GM06990 (cell line): Measurements from ENCODE around the gene WDR49.

ENCODE experiments used
- DNase-seq: peaks from one replicate; pipeline ENCODE4 v3.0.0-alpha.2; 2011; ENCODE audit not compliant: insufficient read length; ENCODE audit errors: extremely low read depth
- H3K27me3 ChIP-seq: replicated peaks from 2 replicates; pipeline ENCODE4 v1.6.0; 2011; ENCODE audit warnings: low read length; ENCODE audit not compliant: control insufficient read depth, insufficient read depth
- H3K36me3 ChIP-seq: 2 replicates; pipeline ENCODE4 v1.5.1; 2011; ENCODE audit warnings: low read length; ENCODE audit not compliant: control insufficient read depth, insufficient read depth
- H3K4me3 ChIP-seq: replicated peaks from 2 replicates; pipeline ENCODE4 v1.5.1; 2011; ENCODE audit warnings: low read depth, mild to moderate bottlenecking, control low read depth, low read length
- CTCF ChIP-seq: IDR thresholded peaks from 2 replicates; pipeline ENCODE4 v1.5.1; 2011; ENCODE audit warnings: low read length, control low read depth, mild to moderate bottlenecking, inconsistent platforms; ENCODE audit not compliant: insufficient read depth, poor library complexity, severe bottlenecking

WDR49 gene

DNA sequence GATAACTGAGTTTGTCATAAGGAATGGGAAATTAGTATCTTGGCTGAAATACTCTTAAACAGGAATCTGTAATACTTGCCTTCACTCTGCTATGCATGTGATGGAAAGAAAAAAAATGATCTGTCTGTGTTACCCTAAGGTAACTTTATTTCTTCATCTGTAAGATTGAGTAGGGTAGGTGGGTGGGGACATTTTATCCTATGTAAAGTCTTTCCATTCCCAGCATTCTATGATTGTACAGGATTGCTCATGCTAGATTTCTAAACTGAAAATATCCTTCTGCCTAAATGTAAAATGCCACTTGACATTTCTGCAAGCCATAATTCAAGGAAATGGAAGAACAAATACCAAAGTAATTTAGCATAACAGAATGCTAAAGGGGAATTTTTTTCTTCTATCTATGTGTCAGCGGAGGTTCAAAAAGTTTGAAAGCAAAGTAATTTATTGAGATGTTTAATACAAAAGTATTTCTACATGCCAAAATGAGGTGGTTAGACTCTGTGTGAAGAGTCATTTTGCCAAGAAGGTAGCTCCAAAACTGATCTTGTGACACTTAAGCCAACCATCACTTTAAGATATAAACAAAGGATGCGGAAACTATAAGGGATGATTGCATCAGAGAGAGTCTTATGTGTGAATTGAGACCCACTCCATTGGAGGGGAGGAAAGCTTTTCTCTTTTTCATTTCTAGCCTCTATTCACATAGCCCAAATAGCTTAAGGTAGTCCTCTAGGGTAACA is 133.3 kb downstream of the WDR49 start:
- TF ChIP-seq CTCF: no peak
- Histone ChIP-seq H3K4me3 (no peak overlapping the region), H3K27me3 (no peaks in the 10 kb centered on the region), H3K36me3 (no peaks in the 10 kb centered on the region)
- DNase-seq: no peak

GRCh38 chr3:167507954-167508353 is 145.8 kb downstream of the WDR49 start:
- DNase-seq: no peak
- H3K36me3 ChIP-seq: no peaks in the 10 kb centered on the region
- TF ChIP-seq CTCF: no peak
- H3K27me3 ChIP-seq: no peaks in the 10 kb centered on the region
- H3K4me3 ChIP-seq: no peak overlapping the region

DNA sequence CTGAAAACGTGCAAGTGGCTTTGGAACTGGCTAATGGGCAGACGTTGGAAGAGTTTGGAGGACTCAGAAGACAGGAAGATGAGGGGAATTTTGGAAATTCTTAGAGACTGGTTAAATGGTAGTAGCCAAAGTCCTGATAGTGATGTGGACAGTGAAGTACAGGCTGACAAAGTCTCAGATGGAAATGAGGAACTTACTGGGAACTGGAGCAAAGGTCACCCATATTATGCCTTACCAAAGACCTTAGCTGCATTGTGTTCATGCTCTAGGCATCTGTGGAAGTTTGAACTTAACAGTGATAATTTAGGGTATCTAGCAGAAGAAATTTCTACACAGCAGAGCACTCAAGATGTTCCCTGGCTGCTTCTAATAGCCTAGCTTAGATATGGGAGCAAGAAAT is 151.3 kb downstream of the WDR49 start:
- TF ChIP-seq CTCF: no peak
- no peak for DNase-seq
- H3K36me3 ChIP-seq: no peaks in the 10 kb centered on the region
- no peaks in the 10 kb centered on the region for H3K27me3 ChIP-seq
- H3K4me3 ChIP-seq: no peak overlapping the region

- DNase-seq: no peak
- Histone ChIP-seq H3K27me3 (no peaks in the 10 kb centered on the region), H3K36me3 (no peaks in the 10 kb centered on the region), H3K4me3 (no peak overlapping the region)
- TF ChIP-seq CTCF: no peak
These were observed 151.8 kb downstream of the WDR49 start for GRCh38 chr3:167501941-167502340.

GRCh38 chr3:167497903-167498302 is 155.8 kb downstream of the WDR49 start:
- no peak for TF ChIP-seq CTCF
- no peak overlapping the region for H3K4me3 ChIP-seq
- H3K27me3 ChIP-seq: no peaks in the 10 kb centered on the region
- H3K36me3 ChIP-seq: no peaks in the 10 kb centered on the region
- DNase-seq: no peak

DNA sequence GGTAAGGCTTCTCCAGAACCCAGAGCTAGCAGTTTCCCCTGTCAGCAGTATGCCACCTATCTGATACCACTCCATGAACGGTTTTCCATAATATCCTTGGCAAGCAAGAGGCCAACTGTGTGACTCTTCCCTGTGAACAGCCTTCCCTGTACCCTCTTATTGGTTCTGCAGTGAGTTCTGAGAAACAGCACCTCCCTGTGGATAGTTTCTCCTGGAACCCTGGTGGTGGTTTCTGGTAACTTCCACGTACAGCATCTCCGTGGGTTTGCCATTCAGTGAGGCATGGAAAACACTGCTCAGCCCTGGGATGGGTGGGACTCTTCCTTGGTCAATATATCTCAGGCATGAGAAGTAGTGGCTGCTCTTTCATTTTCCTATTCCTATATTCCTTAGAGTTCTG is 160.5 kb downstream of the WDR49 start:
- Histone ChIP-seq H3K4me3 (no peak overlapping the region), H3K27me3 (no peaks in the 10 kb centered on the region), H3K36me3 (no peaks in the 10 kb centered on the region)
- peak; percentile 46 for TF ChIP-seq CTCF
- no peak for DNase-seq
